ENCODE data around the gene ARL9.

GRCh38 chr4:56570041-56570440 is 64.5 kb downstream of the ARL9 start:
- TF ChIP-seq EP300 (IDR thresholded peaks at IDR 0.05; ENCODE audit: borderline replicate concordance): no peak
- TF ChIP-seq, protein P1, sequence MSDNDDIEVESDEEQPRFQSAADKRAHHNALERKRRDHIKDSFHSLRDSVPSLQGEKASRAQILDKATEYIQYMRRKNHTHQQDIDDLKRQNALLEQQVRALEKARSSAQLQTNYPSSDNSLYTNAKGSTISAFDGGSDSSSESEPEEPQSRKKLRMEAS (IDR thresholded peaks at IDR 0.05): no peak
- TF ChIP-seq, protein P2, sequence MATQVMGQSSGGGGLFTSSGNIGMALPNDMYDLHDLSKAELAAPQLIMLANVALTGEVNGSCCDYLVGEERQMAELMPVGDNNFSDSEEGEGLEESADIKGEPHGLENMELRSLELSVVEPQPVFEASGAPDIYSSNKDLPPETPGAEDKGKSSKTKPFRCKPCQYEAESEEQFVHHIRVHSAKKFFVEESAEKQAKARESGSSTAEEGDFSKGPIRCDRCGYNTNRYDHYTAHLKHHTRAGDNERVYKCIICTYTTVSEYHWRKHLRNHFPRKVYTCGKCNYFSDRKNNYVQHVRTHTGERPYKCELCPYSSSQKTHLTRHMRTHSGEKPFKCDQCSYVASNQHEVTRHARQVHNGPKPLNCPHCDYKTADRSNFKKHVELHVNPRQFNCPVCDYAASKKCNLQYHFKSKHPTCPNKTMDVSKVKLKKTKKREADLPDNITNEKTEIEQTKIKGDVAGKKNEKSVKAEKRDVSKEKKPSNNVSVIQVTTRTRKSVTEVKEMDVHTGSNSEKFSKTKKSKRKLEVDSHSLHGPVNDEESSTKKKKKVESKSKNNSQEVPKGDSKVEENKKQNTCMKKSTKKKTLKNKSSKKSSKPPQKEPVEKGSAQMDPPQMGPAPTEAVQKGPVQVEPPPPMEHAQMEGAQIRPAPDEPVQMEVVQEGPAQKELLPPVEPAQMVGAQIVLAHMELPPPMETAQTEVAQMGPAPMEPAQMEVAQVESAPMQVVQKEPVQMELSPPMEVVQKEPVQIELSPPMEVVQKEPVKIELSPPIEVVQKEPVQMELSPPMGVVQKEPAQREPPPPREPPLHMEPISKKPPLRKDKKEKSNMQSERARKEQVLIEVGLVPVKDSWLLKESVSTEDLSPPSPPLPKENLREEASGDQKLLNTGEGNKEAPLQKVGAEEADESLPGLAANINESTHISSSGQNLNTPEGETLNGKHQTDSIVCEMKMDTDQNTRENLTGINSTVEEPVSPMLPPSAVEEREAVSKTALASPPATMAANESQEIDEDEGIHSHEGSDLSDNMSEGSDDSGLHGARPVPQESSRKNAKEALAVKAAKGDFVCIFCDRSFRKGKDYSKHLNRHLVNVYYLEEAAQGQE (IDR thresholded peaks at IDR 0.05; ENCODE audit: low read depth): no peak
- TF ChIP-seq TEAD4 (IDR thresholded peaks at IDR 0.05): no peak
- no peak for TF ChIP-seq RAD21 (IDR thresholded peaks at IDR 0.05; ENCODE audit: low read depth)
- TF ChIP-seq FOXM1 (IDR thresholded peaks at IDR 0.05; ENCODE audit: borderline replicate concordance, low read depth): no peak
